Astrocyte (in vitro differentiated cells and primary cell): ENCODE results near the gene FBXW10B. TPM values are rescaled to one million over a fixed set of nuclear protein-coding genes. Genes with fewer than 3 reads are reported as not detected.
A peak's percentile ranks its signal among the peaks of the same experiment; 100 is the strongest.

Experiments used
- DNase-seq: peaks from one replicate; pipeline ENCODE4 v3.0.0-alpha.2; 2010; ENCODE audit warnings: low read depth
- FAIRE-seq: peaks from 2 replicates; lab custom pipeline; 2011; peaks lifted over from hg19 to GRCh38; lab: Jason Lieb, UNC
- H2AFZ ChIP-seq: 2 replicates; pipeline ENCODE4 v1.6.0; 2012; ENCODE audit warnings: low read depth, low read length, inconsistent platforms
- H3K27ac ChIP-seq: 2 replicates; pipeline ENCODE4 v1.5.1; 2011; ENCODE audit warnings: low read depth, low read length, inconsistent platforms
- H3K27me3 ChIP-seq: 2 replicates; pipeline ENCODE4 v1.6.0; 2011; ENCODE audit warnings: low read length, inconsistent platforms; ENCODE audit not compliant: insufficient read depth
- H3K36me3 ChIP-seq: 2 replicates; pipeline ENCODE4 v1.5.1; 2011; ENCODE audit warnings: low read length, inconsistent platforms; ENCODE audit not compliant: insufficient read depth
- H3K4me1 ChIP-seq: 2 replicates; pipeline ENCODE4 v1.5.1; 2011; ENCODE audit warnings: low read length, inconsistent platforms; ENCODE audit not compliant: insufficient read depth
- H3K4me2 ChIP-seq: 2 replicates; pipeline ENCODE4 v1.6.0; 2012; ENCODE audit warnings: low read length, inconsistent platforms
- H3K4me3 ChIP-seq: 2 replicates; pipeline ENCODE4 v1.5.1; 2011; ENCODE audit warnings: low read depth, mild to moderate bottlenecking, low read length, inconsistent platforms; ENCODE audit not compliant: insufficient read depth
- H3K79me2 ChIP-seq: 2 replicates; pipeline ENCODE4 v1.6.0; 2012; ENCODE audit warnings: mild to moderate bottlenecking, low read length, inconsistent platforms; ENCODE audit not compliant: insufficient read depth
- H3K9ac ChIP-seq: 2 replicates; pipeline ENCODE4 v1.6.0; 2012; ENCODE audit warnings: mild to moderate bottlenecking, low read length, inconsistent platforms
- H3K9me3 ChIP-seq: 2 replicates; pipeline ENCODE4 v1.5.1; 2012; ENCODE audit warnings: low read depth, mild to moderate bottlenecking, low read length, inconsistent platforms; ENCODE audit not compliant: insufficient read depth
- H4K20me1 ChIP-seq: 2 replicates; pipeline ENCODE4 v1.6.0; 2012; ENCODE audit warnings: low read length, inconsistent platforms; ENCODE audit not compliant: insufficient read depth
- H3K27ac Mint-ChIP-seq: one replicate; pipeline ENCODE4 v1.8.0; 2021; ENCODE audit warnings: mild to moderate bottlenecking, mixed read lengths; ENCODE audit not compliant: unreplicated experiment
- H3K27me3 Mint-ChIP-seq: one replicate; pipeline ENCODE4 v1.8.0; 2021; ENCODE audit warnings: low read depth, mixed read lengths; ENCODE audit not compliant: unreplicated experiment
- H3K36me3 Mint-ChIP-seq: one replicate; pipeline ENCODE4 v1.8.0; 2021; ENCODE audit warnings: low read depth, mixed read lengths; ENCODE audit not compliant: unreplicated experiment
- H3K4me1 Mint-ChIP-seq: one replicate; pipeline ENCODE4 v1.8.0; 2021; ENCODE audit warnings: low read depth, mixed read lengths; ENCODE audit not compliant: unreplicated experiment
- H3K4me3 Mint-ChIP-seq: one replicate; pipeline ENCODE4 v1.8.0; 2021; ENCODE audit warnings: mild to moderate bottlenecking, moderate library complexity, mixed read lengths; ENCODE audit not compliant: unreplicated experiment
- H3K9me3 Mint-ChIP-seq: one replicate; pipeline ENCODE4 v1.8.0; 2021; ENCODE audit warnings: mild to moderate bottlenecking, mixed read lengths; ENCODE audit not compliant: unreplicated experiment
- CTCF ChIP-seq: IDR thresholded peaks from 2 replicates; pipeline ENCODE4 v1.5.1; 2011; ENCODE audit warnings: low read depth, mild to moderate bottlenecking, inconsistent platforms, low read length, moderate library complexity; ENCODE audit not compliant: insufficient read depth
- EZH2 ChIP-seq: IDR thresholded peaks from 2 replicates; pipeline ENCODE4 v1.6.1; 2012; ENCODE audit warnings: mild to moderate bottlenecking, low read length, inconsistent platforms; ENCODE audit not compliant: insufficient read depth
- total RNA-seq: library from RNA; stranded (reverse); gene quantifications from 2 replicates; pipeline ENCODE4 v1.2.1, GENCODE V29; 2021

FBXW10B gene
- total RNA-seq, 1 donor from 2014 or later: 3.9 TPM

- H3K36me3 Mint-ChIP-seq: peaks cover 30% of the 10 kb centered on the region
- Histone ChIP-seq H2AFZ (no peak overlapping the region), H3K36me3 (peaks cover 3% of the 10 kb centered on the region), H3K27ac (no peak overlapping the region), H3K9me3 (no peaks in the 10 kb centered on the region), H3K4me2 (no peak overlapping the region), H3K79me2 (no peaks in the 10 kb centered on the region), H3K27me3 (no peaks in the 10 kb centered on the region), H3K9ac (no peak overlapping the region), H3K4me3 (no peak overlapping the region), H3K4me1 (peaks cover 15% of the 10 kb centered on the region), H4K20me1 (no peaks in the 10 kb centered on the region)
- TF ChIP-seq EZH2: no peak
- TF ChIP-seq CTCF: no peak
- no peak overlapping the region for H3K27ac Mint-ChIP-seq
- FAIRE-seq (no peak), DNase-seq (no peak)
- peaks cover 50% of the 10 kb centered on the region for H3K4me1 Mint-ChIP-seq
- no peaks in the 10 kb centered on the region for H3K27me3 Mint-ChIP-seq
- no peaks in the 10 kb centered on the region for H3K9me3 Mint-ChIP-seq
- no peak overlapping the region for H3K4me3 Mint-ChIP-seq
Observed at GRCh38 chr17:15659236-15659635, 39.7 kb upstream of the FBXW10B start.

- no peak for DNase-seq
- H3K9ac ChIP-seq: no peak overlapping the region
- FAIRE-seq: no peak
- H2AFZ ChIP-seq: no peak overlapping the region
- H3K27ac ChIP-seq: no peak overlapping the region
- no peaks in the 10 kb centered on the region for H3K9me3 Mint-ChIP-seq
- no peaks in the 10 kb centered on the region for H3K27me3 Mint-ChIP-seq
- H3K4me3 Mint-ChIP-seq: no peak overlapping the region
- peaks cover 58% of the 10 kb centered on the region for H3K4me1 Mint-ChIP-seq
- no peaks in the 10 kb centered on the region for H3K27me3 ChIP-seq
- peak overlapping the region; percentile 27 for H3K27ac Mint-ChIP-seq
- no peak overlapping the region for H3K4me2 ChIP-seq
- no peak for TF ChIP-seq CTCF
- TF ChIP-seq EZH2: no peak
- H4K20me1 ChIP-seq: no peaks in the 10 kb centered on the region
- peaks cover 23% of the 10 kb centered on the region for H3K36me3 Mint-ChIP-seq
- H3K9me3 ChIP-seq: no peaks in the 10 kb centered on the region
- H3K79me2 ChIP-seq: no peaks in the 10 kb centered on the region
- H3K4me1 ChIP-seq: peaks cover 15% of the 10 kb centered on the region
- no peak overlapping the region for H3K4me3 ChIP-seq
- H3K36me3 ChIP-seq: no peaks in the 10 kb centered on the region
Observed at GRCh38 chr17:15658296-15658695, 38.8 kb upstream of the FBXW10B start.

GRCh38 chr17:15657868-15658267, 38.4 kb upstream of the FBXW10B start:
- no peaks in the 10 kb centered on the region for H3K9me3 Mint-ChIP-seq
- no peak for FAIRE-seq
- Histone ChIP-seq H3K27me3 (no peaks in the 10 kb centered on the region), H3K4me1 (peaks cover 15% of the 10 kb centered on the region), H3K9ac (no peak overlapping the region), H3K36me3 (no peaks in the 10 kb centered on the region), H3K9me3 (no peaks in the 10 kb centered on the region), H3K4me2 (no peak overlapping the region), H3K4me3 (no peak overlapping the region), H4K20me1 (no peaks in the 10 kb centered on the region), H3K79me2 (no peaks in the 10 kb centered on the region), H3K27ac (no peak overlapping the region), H2AFZ (no peak overlapping the region)
- no peak for TF ChIP-seq CTCF
- no peak for TF ChIP-seq EZH2
- peak overlapping the region; percentile 27 for H3K27ac Mint-ChIP-seq
- H3K36me3 Mint-ChIP-seq: peaks cover 19% of the 10 kb centered on the region
- no peaks in the 10 kb centered on the region for H3K27me3 Mint-ChIP-seq
- no peak overlapping the region for H3K4me3 Mint-ChIP-seq
- H3K4me1 Mint-ChIP-seq: peaks cover 56% of the 10 kb centered on the region
- DNase-seq: peak; percentile 46
